SKM-1 treated with dmso at 0.1 percent for 144 hours (cell line): ENCODE results near the gene SARS2.
"Not testable (repeated sequence)": the region's sequence is repeated elsewhere in the genome, so short reads cannot be mapped to it uniquely, and the experiment has no call there.

Experiments
- DNase-seq: peaks from one replicate; lab custom pipeline; 2025; ENCODE audit not compliant: unreplicated experiment; lab: John Stamatoyannopoulos, UW

The SARS2 gene

GRCh38 chr19:38946229-38947010 is 15.9 kb upstream of the SARS2 start:
- DNase-seq = no peak

- no peak for DNase-seq
Measured at GRCh38 chr19:38945562-38946228, 15.1 kb upstream of the SARS2 start.

DNA sequence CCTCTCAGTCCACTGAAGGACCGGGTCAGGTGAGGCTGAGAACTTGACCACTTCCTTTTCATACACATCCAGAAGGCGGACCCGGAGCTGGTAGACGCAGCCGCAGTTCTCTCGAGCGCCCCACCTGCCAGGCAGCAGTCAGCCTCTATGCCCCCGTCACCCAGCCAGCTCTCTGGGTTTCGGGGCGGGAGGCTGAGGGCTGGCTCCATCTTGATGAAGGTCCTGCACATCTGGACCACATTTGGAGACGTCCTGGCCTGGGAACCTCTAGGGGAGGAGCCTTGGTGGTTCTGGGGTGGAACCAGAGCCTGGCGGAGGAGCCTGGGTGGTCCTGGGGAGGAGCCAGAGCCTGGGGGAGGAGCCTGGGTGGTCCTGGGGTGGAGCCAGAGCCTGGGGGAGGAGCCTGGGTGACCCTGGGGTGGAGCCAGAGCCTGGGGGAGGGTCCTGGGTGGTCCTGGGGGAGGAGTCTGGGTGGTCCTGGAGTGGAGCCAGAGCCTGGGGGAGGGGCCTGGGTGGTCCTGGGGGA is 14.5 kb upstream of the SARS2 start:
- no peak for DNase-seq

GRCh38 chr19:38942471-38943181 is 12.1 kb upstream of the SARS2 start:
- DNase-seq = no peak

DNA sequence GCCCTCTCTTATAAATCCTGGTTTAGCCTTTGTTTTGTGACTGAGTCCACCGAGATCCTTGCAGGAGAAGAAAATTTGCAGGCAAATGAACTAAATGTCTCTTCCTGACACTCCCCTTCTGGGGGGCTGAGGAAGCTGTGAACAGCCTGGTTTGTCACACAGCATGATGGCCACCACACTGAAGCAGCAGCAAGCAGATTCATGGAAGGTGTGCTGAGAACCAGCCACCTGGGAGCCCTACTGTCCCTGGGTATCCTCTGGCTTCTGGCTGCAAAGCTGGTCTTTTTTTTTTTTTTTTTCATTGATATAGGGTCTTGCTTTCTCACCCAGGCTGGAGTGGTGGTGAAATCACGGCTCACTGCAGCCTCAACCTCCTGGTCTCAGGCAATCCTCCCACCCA is 11.4 kb upstream of the SARS2 start:
- DNase-seq = no peak

DNA sequence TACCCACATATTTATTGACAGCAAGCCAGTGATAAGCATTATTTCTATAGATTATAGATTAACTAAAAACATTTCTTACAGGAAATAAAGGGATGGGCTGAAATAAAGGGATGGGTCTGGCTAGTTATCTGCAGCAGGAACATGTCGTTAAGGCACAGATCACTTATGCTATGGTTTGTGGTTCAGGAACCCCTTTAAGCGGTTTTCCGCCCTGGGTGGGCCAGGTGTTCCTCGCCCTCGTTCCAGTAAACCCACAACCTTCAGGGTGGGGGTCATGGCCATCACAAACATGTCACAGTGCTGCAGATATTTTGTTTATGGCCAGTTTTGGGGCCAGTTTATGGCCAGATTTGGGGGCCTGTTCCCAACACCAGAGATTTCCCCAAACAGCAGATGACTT is 10.9 kb upstream of the SARS2 start:
- not testable (repeated sequence) for DNase-seq

- no peak for DNase-seq
Measured at GRCh38 chr19:38939957-38940356, 9.4 kb upstream of the SARS2 start.

DNA sequence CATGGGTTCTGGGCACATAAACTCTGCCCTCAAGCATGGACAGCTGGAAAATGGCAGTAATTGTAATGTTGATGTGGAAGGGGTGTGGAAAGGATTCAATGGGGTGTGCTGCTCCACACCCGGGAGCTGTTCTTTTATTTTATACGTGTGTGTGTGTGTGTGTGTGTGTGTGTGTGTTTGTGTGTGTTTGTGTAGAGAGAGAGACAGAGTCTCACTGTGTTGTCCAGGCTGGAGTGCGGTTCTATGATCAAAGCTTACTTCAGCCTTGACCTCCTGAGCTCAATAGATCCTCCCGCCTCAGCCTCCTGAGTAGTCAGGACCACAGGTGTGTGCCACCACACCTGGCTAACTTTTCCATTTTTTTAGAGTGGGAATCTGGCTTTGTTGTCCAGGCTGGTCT is 3.0 kb upstream of the SARS2 start:
- no peak for DNase-seq

GRCh38 chr19:38932425-38933179 is 2.0 kb upstream of the SARS2 start:
- peak; percentile 43 for DNase-seq

DNA sequence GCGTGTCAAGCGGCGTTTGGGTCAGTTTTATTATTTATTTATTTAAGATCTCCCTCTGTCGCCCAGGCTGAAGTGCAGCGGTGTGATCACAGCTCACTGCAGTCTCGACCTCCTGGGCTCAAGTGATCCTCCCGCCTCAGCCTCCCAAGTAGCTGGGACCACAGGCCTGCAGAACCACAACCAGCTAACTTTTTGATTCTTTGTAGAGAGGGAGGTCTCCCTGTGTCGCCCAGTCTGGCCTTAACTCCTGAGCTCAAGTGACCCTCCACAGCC is 894 bp upstream of the SARS2 start:
- DNase-seq = no peak

DNA sequence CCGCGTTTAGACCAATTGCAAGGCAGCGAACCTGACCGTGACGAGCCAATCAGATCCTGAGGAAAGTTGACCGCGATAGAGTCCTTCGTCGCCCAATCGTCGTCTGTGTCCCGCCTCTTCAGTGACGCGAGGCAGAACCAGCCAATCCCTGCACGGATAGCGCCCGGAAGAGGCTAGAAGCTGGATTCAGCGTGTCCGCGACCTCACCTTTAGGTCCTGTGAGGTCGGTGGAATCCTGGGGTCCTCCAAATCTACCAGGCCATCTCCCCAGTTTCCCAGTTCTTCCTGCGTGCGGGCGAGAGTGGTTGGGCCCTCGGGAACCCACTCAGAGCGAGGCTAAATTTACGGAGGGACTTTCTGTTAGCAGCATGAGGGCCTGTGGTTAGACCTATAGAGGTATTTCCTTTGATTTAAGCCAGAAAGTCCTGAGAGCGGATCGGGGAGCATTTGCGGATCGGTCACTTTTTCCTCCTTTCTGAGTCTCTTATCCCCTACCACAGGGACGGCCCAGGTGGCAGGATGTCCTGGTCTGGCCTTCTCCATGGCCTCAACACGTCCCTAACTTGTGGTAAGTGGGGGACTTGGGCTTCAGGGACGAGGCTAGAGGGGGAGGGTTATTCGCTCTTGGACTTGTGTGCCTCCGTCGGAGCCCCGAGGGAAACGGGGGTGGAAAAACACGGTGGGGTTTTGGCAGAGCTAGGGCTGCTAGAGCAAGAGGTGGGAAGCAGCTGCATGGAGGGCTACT is 385 bp upstream of the SARS2 start, which contains the start of gene MRPS12:
MRPS12 (plus strand) TSS at position 169 of the 745 bp plus-strand sequence; CDS start at position 520, 351 bp downstream.
- DNase-seq = peak; percentile 97

GRCh38 chr19:38928391-38929001 is 2.1 kb downstream of the SARS2 start:
- DNase-seq = no peak

- no peak for DNase-seq
Measured at GRCh38 chr19:38924388-38924787, 6.2 kb downstream of the SARS2 start.

GRCh38 chr19:38922482-38922881 is 8.1 kb downstream of the SARS2 start:
- DNase-seq = no peak

- no peak for DNase-seq
Measured at GRCh38 chr19:38921420-38922274, 8.9 kb downstream of the SARS2 start.

DNA sequence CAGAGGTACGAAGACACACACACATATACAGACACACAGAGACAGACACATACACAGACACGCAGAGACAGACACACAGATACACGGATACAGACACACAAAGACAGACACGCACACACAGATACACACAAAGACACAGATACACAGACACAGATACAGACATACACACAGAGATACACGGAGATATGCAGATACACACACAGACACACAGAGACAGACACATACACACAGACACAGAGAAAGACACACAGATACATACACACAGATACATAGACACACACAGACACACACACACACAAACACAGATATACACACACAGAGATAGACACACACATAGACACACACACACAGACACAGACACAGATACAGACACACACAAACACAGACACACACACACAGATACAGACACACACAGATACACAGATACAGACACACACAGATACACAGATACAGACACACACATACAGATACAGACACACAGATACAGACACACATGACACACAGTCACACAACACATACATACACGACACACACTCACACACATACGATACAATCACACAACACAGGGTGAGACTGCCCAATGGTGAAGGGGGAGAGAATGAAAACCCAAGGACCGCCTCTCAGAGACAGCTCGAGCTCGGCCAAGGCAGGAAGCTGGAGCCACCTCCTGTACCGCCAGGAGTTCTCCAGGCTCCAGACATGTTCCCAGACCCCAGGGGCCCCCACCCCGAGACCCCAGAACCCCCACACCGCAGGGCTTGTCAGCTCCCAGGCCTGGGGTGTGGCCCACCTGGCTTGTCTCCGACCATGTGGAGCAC is 9.8 kb downstream of the SARS2 start:
- no peak for DNase-seq

DNA sequence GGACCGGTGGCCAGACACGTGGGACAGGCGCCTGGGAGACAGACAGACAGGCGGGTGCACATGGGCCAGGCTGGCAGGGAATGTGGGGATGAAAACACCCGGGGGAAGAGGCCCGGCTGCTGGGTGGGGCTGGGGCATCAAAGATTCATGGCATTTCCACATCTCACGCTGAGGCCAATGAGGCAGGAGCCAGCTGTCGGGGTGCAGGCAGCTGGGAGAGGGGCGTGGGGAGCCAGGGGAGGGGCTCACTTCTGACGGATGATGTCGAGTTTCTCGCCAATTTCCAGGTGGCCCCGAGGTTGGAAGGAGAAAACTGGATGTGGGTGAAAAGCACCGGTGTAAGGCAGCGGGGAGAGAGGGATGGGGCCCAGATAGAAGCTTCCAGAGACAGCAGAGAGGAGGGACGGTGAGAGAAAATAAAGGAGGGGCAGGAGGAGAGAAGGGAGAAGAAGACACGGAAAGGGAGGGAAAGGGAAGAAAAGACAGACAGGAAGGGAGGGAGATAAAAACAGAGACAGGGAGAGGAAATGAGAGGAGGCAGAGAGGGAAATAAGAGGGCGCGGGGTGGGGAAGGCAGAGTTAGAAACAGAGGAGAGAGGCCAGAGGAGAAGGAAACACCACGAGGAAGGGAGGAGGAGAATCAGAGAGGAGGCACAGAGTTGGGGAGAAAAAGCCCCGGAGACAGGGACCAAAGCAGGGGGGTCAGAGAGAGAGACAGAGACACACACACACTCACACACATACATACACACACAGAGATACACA is 10.5 kb downstream of the SARS2 start:
- no peak for DNase-seq

DNA sequence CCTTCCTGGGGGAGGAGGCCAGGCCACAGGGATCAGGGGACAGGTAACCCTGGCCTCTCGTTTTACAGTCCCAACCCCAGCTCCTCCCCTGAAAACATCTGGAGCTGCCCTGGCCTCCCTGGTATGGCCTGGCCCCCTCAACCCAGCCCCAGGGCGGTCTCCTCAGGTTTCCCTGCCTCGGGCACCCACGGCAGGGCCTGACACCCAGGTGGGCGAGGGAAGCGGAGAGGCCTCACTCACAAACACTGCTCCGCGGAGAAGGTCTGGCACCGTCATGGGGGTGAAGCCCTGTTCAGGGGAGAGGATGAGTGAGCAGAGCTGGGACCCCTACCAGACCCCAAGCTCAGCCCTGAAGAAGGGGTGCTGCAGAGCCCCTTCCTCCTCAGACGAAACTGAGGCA is 12.0 kb downstream of the SARS2 start:
- no peak for DNase-seq
